Dedifferentiated amniotic fluid mesenchymal stem cell (primary cell): ENCODE measurements around the gene CDH4.

ENCODE experiments used
- DNase-seq: peaks from one replicate; pipeline ENCODE4 v3.0.0-alpha.2; 2016; ENCODE audit errors: extremely low spot score

CDH4 gene

GRCh38 chr20:61690993-61691838 is 439.2 kb downstream of the CDH4 start:
- DNase-seq, result no peak

GRCh38 chr20:61691978-61692377 is 439.9 kb downstream of the CDH4 start:
- DNase-seq, result no peak

DNA sequence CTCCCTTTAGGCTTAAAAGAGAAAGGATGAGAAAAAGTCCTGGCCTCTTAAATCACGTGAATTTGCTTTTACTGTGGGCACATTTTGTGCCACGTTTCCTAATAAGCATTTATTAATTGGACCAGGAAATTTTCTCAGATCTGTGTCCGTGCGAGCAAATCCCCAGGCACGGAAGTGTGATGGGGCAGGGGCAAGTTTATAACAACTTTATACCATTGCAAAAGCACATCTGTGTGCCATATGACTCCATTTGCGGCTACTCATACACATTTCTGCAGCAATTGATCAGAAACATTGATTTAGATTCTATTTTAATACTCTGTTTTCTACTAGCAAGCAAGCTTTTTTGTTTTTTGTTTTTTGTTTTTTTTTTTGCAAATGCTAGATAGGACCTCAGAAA is 440.4 kb downstream of the CDH4 start:
- DNase-seq, result no peak

DNA sequence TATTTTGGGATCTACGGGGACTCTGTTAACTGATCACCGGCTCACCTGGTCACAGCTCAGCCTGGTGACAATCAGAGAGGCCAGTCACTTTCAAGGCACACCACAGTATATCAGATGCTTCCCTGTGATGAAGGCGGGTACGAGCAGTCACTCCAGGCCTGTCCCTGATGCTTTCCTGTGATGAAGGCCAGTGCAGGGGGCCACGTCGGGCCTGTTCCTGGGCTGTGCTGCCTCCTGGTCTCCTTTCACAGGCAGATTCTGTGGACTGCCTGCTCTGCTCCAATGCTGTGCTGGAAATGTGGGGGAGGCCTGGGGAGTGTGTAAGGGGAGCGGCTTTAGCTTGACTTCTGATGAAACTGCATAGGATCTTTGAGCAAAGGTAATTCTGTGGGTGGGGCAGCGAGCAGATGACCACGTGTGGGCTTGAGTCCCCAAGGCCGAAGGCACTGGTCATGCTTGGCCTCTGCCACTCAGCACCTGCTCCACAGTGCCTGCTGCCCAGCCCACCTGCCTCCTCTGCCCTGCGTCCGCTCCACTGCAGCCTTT is 441.1 kb downstream of the CDH4 start:
- no peak for DNase-seq

DNA sequence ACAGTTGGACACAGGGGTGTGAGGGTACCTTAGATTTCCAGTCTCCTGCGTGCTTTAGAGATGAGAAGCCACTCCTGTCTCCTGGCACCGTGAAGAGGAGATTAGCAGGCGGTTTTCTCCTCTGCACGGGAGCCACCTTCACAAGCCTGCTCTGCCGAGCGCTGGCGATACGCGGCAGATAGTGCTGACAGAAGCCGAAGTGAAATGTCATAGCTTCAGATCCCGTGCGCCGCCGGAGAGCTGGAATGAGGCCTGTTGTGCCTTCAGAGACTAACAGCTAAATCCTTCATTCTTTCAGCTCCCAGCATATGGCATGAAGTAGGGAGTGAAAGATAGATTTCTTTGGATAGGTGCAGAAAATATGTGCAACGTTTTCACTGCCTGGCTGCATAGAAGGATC is 442.6 kb downstream of the CDH4 start:
- no peak for DNase-seq

DNA sequence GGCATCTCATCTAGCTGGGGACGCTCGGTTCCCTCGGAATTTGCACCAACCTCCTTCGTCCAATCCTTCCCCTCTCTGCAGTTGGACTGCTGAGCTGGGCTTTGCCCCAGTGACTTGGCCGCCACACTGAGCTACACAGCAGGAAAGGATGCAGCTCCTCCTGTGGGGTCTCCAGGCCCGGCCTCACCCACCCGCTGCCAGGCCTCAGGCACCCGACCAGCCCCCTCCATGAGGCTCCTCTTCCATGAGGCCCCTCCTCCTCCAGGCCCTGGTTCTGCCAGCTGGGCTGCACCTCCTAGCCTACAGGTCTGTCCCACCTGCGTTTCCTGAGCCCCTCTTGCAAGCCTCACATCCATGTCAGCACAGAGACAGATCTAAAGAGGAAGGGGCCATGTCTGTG is 443.7 kb downstream of the CDH4 start:
- DNase-seq, result no peak

GRCh38 chr20:61696181-61696735 is 444.2 kb downstream of the CDH4 start:
- no peak for DNase-seq

- DNase-seq, result no peak
Measured at GRCh38 chr20:61697666-61698597, 445.9 kb downstream of the CDH4 start.

DNA sequence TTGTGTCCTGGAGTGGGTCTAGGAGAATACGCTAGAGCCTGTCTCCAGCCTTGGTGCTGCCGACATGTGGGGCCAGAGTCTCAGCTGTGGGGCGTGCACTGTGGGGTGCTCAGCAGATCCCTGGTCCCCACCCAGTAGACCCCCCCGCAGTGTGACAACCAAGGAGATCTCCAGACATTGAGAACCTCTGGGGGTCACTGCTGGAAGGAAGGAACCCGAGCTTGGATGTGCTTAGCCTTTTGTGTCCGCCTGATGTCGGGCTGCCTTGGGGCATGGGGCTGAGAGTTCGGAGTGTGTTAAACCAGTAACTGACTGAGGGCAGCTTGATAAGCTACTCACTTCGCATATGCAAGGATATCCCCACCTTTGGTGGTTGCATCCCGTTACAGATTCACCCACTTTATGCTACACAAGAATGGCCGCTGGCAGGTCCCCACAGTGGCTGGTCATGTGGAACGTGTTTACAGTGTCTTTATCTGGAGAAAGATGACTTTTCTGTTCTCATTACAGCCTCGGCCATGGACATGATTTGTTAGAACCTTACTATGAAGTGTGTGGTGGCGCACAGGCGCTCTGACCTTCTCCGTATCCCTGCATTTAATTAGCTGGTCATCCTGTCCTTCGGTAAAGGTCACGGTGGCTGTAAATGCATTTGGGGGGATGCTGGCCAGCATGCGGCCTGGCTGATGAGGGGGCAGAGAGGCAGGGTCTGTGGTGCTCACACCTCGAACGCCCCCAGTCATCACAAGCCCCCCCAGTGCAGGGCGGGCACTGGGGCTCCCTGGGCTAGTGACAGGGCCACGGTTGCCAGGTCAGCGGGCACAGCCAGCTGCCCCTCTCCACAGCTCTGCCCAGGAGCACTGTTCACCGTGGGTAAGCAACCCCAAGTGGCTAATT is 446.8 kb downstream of the CDH4 start:
- DNase-seq, result no peak

GRCh38 chr20:61699495-61700374 is 447.7 kb downstream of the CDH4 start:
- no peak for DNase-seq

DNA sequence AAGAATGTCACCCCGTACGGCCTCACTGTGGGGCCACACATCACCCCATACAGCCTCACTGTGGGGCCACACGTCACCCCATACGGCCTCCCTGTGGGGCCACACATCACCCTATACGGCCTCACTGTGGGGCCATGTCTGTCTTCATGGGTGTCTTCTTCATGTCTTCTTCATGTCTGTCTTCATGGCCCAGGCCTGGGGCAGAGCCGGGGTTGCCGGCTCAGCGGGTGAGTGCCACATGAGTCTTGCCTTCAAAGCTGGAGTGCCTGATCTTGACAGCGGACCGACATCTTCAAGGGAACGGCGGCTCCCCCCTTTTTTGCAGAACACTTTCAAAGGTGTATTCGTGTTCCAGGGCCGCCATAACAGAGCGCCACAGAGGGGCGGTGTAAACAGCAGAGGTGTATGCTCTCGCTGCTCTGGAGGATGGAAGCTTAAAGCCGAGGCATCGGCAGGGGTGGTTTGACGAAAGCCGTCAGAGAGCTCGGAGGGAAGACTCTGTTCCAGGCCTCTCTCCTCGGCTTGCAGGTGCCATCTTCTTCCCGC is 448.6 kb downstream of the CDH4 start:
- no peak for DNase-seq

GRCh38 chr20:61701401-61701800 is 449.3 kb downstream of the CDH4 start:
- DNase-seq, result no peak

DNA sequence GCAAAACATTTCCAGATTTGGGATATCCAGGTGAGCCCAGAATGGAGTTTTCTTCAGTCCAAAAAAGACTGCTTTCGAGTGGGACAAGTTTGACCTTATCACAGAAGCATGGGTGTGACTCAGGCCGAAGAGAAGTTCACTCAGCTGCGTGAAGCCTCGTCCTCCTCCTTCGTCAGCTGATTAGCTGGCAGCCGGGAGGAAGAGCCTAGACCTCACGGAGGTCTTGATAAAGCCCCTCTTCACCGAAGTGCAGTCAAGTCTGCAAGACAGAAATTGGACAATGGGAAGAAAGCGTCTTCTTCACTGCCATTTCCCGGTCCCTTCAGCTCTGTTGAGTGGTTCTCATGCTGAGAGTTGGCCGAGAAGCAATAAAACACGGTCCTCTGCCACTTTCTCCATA is 449.7 kb downstream of the CDH4 start:
- DNase-seq, result no peak

DNA sequence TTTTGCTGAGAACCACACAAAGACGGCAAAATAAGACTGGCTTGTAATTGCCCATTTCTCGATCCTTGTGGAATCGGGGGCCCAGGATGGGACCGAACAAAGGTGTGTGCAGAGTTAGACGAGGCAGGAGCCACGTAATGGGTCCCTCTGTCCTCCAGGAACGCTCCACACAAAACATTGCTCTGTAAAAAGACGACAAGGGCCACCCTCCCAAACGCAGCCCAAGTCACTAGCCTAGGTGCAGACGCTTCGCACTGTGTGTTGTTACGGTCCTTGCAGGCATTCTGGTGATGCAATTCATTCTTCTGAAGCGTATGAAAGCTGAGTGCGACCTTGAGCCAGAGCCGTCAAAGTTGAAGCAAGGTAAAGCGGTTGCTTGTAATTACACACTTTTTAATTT is 450.2 kb downstream of the CDH4 start:
- DNase-seq, result no peak

DNA sequence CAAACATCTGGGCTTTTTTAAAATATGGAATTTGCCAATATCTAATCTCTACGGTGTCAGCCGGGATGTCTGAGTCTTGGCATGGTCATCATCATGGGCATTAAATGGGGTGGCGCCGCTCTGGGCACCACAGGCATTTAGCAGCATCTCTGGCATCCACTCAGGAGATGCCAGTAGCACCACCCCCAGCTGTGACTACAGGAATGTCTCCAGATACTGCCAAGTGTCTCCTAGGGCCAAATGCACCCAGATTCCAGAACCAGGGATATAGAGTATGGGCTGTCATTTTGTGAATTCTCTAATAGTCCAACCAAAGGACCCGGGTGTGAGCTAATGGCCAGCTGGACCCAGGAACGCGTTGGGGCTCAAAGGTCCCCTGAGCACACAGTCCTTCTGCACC is 452.6 kb downstream of the CDH4 start:
- DNase-seq, result no peak

- DNase-seq, result no peak
Measured at GRCh38 chr20:61705386-61706258, 453.6 kb downstream of the CDH4 start.

- DNase-seq, result no peak
Measured at GRCh38 chr20:61706259-61706961, 454.3 kb downstream of the CDH4 start.

GRCh38 chr20:61708891-61709290 is 456.8 kb downstream of the CDH4 start:
- DNase-seq, result no peak
